HCT116 (cell line): ENCODE data around the gene POLA2.

Source experiments
- CEBPB ChIP-seq: IDR thresholded peaks from 2 replicates; pipeline ENCODE4 v1.6.1; 2012; ENCODE audit warnings: low read depth
- EZH2 ChIP-seq: fragments of 200-600 bp; sonication (generic); IDR thresholded peaks from 2 replicates; pipeline ENCODE4 v1.6.1; 2017; ENCODE audit warnings: antibody characterized with exemption, mixed run types
- EZH2phosphoT487 ChIP-seq: fragments of 200-600 bp; IDR thresholded peaks from 2 replicates; pipeline ENCODE4 v1.6.1; 2018; ENCODE audit warnings: antibody characterized with exemption, borderline replicate concordance
- JUND ChIP-seq: IDR thresholded peaks from 2 replicates; pipeline ENCODE4 v1.6.1; 2012
- POLR2A ChIP-seq: IDR thresholded peaks from 2 replicates; pipeline ENCODE4 v1.7.0; 2011; ENCODE audit warnings: borderline replicate concordance; ENCODE audit not compliant: insufficient read depth, insufficient read length; ENCODE audit errors: extremely low read depth
- POLR2AphosphoS5 ChIP-seq: IDR thresholded peaks from 2 replicates; pipeline ENCODE4 v1.6.1; 2011; ENCODE audit warnings: mild to moderate bottlenecking, low read depth, low read length, moderate library complexity
- SP1 ChIP-seq: IDR thresholded peaks from 2 replicates; pipeline ENCODE4 v1.6.1; 2012; ENCODE audit warnings: low read depth
- ZFX ChIP-seq: fragments of 450-650 bp; IDR thresholded peaks from 2 replicates; pipeline ENCODE4 v1.6.1; 2017
- ZNF274 ChIP-seq: fragments of 200-500 bp; sonication (Bioruptor generic); IDR thresholded peaks from 2 replicates; pipeline ENCODE4 v1.6.1; 2014; ENCODE audit warnings: mild to moderate bottlenecking, low read depth, low read length, inconsistent platforms
- TF ChIP-seq, protein P1 (sequence below), 3 experiments: fragments of 200-600 bp in 1 of 3; sonication (generic) in 1 of 3; IDR thresholded peaks in 2 of 3; conservative IDR thresholded peaks in 1 of 3; 2 replicates each; pipeline ENCODE4 v1.5.1; 2012 to 2017; ENCODE audit warnings: low read depth in 2 of 3, low read length in 2 of 3, antibody characterized with exemption in 1 of 3, borderline replicate concordance in 1 of 3, control low read depth in 1 of 3, mild to moderate bottlenecking in 1 of 3, mixed read lengths in 1 of 3, mixed run types in 1 of 3, moderate library complexity in 1 of 3; ENCODE audit not compliant: insufficient read depth in 1 of 3
- TF ChIP-seq, protein P2 (sequence below): IDR thresholded peaks from 2 replicates; pipeline ENCODE4 v1.6.1; 2012; ENCODE audit warnings: low read depth

DNA sequence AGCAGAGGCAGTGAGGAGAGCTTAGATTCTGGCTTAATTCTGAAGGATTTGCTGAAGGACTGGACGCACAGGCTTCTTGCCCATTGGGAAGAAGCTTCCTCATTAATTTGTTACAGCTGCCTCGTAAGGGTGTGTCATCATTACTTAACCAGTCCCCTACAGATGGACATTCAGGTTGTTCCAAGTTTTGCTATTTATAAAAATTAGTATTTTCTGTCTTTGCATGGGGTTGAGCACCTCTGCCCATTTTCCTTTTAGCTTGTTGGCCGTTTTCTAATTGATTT is 41.9 kb upstream of the POLA2 start:
- TF ChIP-seq, protein P1, sequence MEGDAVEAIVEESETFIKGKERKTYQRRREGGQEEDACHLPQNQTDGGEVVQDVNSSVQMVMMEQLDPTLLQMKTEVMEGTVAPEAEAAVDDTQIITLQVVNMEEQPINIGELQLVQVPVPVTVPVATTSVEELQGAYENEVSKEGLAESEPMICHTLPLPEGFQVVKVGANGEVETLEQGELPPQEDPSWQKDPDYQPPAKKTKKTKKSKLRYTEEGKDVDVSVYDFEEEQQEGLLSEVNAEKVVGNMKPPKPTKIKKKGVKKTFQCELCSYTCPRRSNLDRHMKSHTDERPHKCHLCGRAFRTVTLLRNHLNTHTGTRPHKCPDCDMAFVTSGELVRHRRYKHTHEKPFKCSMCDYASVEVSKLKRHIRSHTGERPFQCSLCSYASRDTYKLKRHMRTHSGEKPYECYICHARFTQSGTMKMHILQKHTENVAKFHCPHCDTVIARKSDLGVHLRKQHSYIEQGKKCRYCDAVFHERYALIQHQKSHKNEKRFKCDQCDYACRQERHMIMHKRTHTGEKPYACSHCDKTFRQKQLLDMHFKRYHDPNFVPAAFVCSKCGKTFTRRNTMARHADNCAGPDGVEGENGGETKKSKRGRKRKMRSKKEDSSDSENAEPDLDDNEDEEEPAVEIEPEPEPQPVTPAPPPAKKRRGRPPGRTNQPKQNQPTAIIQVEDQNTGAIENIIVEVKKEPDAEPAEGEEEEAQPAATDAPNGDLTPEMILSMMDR (IDR thresholded peaks at IDR 0.05 in 2 of 3, conservative IDR thresholded peaks at IDR 0.05 in 1 of 3; ENCODE audit: borderline replicate concordance in 1 of 3, insufficient read depth in 1 of 3, low read depth in 2 of 3, low read length in 2 of 3): no peak
- no peak for TF ChIP-seq POLR2A
- TF ChIP-seq EZH2: no peak
- TF ChIP-seq JUND: no peak
- TF ChIP-seq POLR2AphosphoS5: no peak
- no peak for TF ChIP-seq EZH2phosphoT487
- no peak for TF ChIP-seq CEBPB
- TF ChIP-seq ZFX: no peak
- TF ChIP-seq, protein P2, sequence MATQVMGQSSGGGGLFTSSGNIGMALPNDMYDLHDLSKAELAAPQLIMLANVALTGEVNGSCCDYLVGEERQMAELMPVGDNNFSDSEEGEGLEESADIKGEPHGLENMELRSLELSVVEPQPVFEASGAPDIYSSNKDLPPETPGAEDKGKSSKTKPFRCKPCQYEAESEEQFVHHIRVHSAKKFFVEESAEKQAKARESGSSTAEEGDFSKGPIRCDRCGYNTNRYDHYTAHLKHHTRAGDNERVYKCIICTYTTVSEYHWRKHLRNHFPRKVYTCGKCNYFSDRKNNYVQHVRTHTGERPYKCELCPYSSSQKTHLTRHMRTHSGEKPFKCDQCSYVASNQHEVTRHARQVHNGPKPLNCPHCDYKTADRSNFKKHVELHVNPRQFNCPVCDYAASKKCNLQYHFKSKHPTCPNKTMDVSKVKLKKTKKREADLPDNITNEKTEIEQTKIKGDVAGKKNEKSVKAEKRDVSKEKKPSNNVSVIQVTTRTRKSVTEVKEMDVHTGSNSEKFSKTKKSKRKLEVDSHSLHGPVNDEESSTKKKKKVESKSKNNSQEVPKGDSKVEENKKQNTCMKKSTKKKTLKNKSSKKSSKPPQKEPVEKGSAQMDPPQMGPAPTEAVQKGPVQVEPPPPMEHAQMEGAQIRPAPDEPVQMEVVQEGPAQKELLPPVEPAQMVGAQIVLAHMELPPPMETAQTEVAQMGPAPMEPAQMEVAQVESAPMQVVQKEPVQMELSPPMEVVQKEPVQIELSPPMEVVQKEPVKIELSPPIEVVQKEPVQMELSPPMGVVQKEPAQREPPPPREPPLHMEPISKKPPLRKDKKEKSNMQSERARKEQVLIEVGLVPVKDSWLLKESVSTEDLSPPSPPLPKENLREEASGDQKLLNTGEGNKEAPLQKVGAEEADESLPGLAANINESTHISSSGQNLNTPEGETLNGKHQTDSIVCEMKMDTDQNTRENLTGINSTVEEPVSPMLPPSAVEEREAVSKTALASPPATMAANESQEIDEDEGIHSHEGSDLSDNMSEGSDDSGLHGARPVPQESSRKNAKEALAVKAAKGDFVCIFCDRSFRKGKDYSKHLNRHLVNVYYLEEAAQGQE: no peak
- no peak for TF ChIP-seq SP1
- no peak for TF ChIP-seq ZNF274
